Fibroblast of lung (primary cell): ENCODE results near the gene IL34. TPM values are rescaled to one million over a fixed set of nuclear protein-coding genes. Genes with fewer than 3 reads are reported as not detected.

Experiments
- DNase-seq, 2 donors: peaks; one replicate each; pipeline versions ENCODE4 v3.0.0 to v3.0.0-alpha.2; 2010; ENCODE audit warnings: low read depth in 2 of 2
- H2AFZ ChIP-seq: 2 replicates; pipeline ENCODE4 v1.5.1; 2012; ENCODE audit warnings: low read length, control low read depth, inconsistent platforms
- H3K27ac ChIP-seq: 2 replicates; pipeline ENCODE4 v1.5.1; 2011; ENCODE audit warnings: low read length, control low read depth; ENCODE audit not compliant: insufficient read depth
- H3K27me3 ChIP-seq: 2 replicates; pipeline ENCODE4 v1.5.1; 2011; ENCODE audit warnings: mild to moderate bottlenecking, low read length; ENCODE audit not compliant: control insufficient read depth, insufficient read depth
- H3K36me3 ChIP-seq: 2 replicates; pipeline ENCODE4 v1.5.1; 2011; ENCODE audit warnings: low read length; ENCODE audit not compliant: control insufficient read depth, insufficient read depth
- H3K4me1 ChIP-seq: 2 replicates; pipeline ENCODE4 v1.5.1; 2011; ENCODE audit warnings: low read length; ENCODE audit not compliant: control insufficient read depth, insufficient read depth; ENCODE audit errors: extremely low read depth
- H3K4me2 ChIP-seq: 2 replicates; pipeline ENCODE4 v1.5.1; 2011; ENCODE audit warnings: low read length, control low read depth; ENCODE audit not compliant: insufficient read depth; ENCODE audit errors: extremely low read depth
- H3K4me3 ChIP-seq, 4 experiments: fragments of 200-600 bp in 1 of 4; sonication (generic) in 1 of 4; replicated peaks in 1 of 4; 2 replicates each; pipeline ENCODE4 v1.5.1; 2011 to 2016; ENCODE audit warnings: low read length in 4 of 4, low read depth in 3 of 4, mild to moderate bottlenecking in 3 of 4, control low read depth in 2 of 4, inconsistent platforms in 1 of 4, mixed read lengths in 1 of 4; ENCODE audit not compliant: insufficient read depth in 1 of 4; ENCODE audit errors: control extremely low read depth in 1 of 4
- H3K79me2 ChIP-seq: 2 replicates; pipeline ENCODE4 v1.5.1; 2012; ENCODE audit warnings: mild to moderate bottlenecking, low read length, inconsistent platforms; ENCODE audit not compliant: control insufficient read depth, insufficient read depth
- H3K9ac ChIP-seq: 2 replicates; pipeline ENCODE4 v1.5.1; 2011; ENCODE audit warnings: mild to moderate bottlenecking, low read length, control low read depth; ENCODE audit not compliant: insufficient read depth
- H3K9me3 ChIP-seq: 2 replicates; pipeline ENCODE4 v1.5.1; 2012; ENCODE audit warnings: low read depth, low read length; ENCODE audit not compliant: control insufficient read depth, insufficient read depth
- H4K20me1 ChIP-seq: 2 replicates; pipeline ENCODE4 v1.5.1; 2011; ENCODE audit warnings: low read length; ENCODE audit not compliant: control insufficient read depth, insufficient read depth; ENCODE audit errors: extremely low read depth
- EZH2 ChIP-seq: IDR thresholded peaks from 2 replicates; pipeline ENCODE4 v1.5.1; 2012; ENCODE audit warnings: low read length, control low read depth, mild to moderate bottlenecking; ENCODE audit errors: missing control alignments
- polyA plus RNA-seq, 2 donors: library from polyadenylated mRNA; depleted of rRNA in 1 of 2; stranded (reverse) in 1 of 2; unstranded in 1 of 2; fragments of >200 nt; gene quantifications; 2 replicates each; pipeline ENCODE4 v1.2.1, GENCODE V29; 2011 to 2012; ENCODE audit warnings: missing spikeins in 1 of 2
- total RNA-seq: library from RNA; depleted of rRNA; stranded (reverse); fragments of >200 nt; gene quantifications from 2 replicates; pipeline ENCODE4 v1.2.1, GENCODE V29; 2014
- TF ChIP-seq, protein P1 (sequence below), 2 donors: IDR thresholded peaks in 1 of 2; conservative IDR thresholded peaks in 1 of 2; 1 replicate in 1 of 2; 2 replicates in 1 of 2; pipeline ENCODE4 v1.5.1; 2011 to 2012; ENCODE audit warnings: low read length in 2 of 2, control low read depth in 1 of 2, inconsistent platforms in 1 of 2, low read depth in 1 of 2, mild to moderate bottlenecking in 1 of 2

The IL34 gene
- total and polyA plus RNA-seq, 2 donors (not counting 1 experiment from before 2014, with no cell fraction given): 0.45 to 5.4 TPM

- TF ChIP-seq, protein P1, sequence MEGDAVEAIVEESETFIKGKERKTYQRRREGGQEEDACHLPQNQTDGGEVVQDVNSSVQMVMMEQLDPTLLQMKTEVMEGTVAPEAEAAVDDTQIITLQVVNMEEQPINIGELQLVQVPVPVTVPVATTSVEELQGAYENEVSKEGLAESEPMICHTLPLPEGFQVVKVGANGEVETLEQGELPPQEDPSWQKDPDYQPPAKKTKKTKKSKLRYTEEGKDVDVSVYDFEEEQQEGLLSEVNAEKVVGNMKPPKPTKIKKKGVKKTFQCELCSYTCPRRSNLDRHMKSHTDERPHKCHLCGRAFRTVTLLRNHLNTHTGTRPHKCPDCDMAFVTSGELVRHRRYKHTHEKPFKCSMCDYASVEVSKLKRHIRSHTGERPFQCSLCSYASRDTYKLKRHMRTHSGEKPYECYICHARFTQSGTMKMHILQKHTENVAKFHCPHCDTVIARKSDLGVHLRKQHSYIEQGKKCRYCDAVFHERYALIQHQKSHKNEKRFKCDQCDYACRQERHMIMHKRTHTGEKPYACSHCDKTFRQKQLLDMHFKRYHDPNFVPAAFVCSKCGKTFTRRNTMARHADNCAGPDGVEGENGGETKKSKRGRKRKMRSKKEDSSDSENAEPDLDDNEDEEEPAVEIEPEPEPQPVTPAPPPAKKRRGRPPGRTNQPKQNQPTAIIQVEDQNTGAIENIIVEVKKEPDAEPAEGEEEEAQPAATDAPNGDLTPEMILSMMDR (conservative IDR thresholded peaks at IDR 0.05 in 1 of 2, IDR thresholded peaks at IDR 0.05 in 1 of 2; ENCODE audit: low read depth in 1 of 2, low read length in 2 of 2): no peak
- TF ChIP-seq EZH2: no peak
- Histone ChIP-seq H3K27ac (peak overlapping the region; percentile 94), H3K27me3 (no peaks in the 10 kb centered on the region), H4K20me1 (no peaks in the 10 kb centered on the region), H2AFZ (no peak overlapping the region), H3K4me3 (peak overlapping the region; percentile 79 to 96 (median 86)), H3K4me1 (peaks cover 59% of the 10 kb centered on the region), H3K79me2 (peaks cover 55% of the 10 kb centered on the region), H3K4me2 (peak overlapping the region; percentile 96), H3K36me3 (peaks cover 14% of the 10 kb centered on the region), H3K9ac (peak overlapping the region; percentile 96), H3K9me3 (no peaks in the 10 kb centered on the region)
- no peak for DNase-seq
Measured at GRCh38 chr16:70685061-70685937, 38.9 kb downstream of the IL34 start.

DNA sequence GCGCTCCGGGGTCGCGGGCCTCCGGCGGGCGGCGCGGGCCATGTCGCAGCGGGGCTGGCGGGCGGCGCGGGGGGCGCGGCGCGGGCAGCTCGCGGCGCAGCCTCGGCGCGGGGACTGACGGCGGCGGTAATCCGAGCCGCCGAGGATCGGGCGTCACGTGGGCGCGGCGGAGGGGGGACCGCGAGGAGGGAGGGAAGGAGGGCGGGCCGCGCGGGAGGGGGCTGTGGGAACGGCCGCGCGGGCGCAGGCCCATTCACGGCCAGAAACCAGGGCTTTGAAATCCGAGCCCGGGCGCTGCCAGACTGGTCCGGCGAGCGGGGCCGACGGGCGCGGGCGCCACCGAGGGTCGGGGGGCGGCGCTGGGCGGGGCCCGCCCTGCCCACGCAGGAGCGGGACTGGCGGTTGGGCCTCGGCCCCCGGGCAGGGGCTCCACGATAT, 39.6 kb downstream of the IL34 start, which contains the start of gene MTSS2:
Gene MTSS2, minus strand, starts transcription at position 116 of the 438 bp plus-strand sequence. CDS start 262 bp downstream, outside the sequence.
- Histone ChIP-seq H3K27me3 (no peaks in the 10 kb centered on the region), H3K4me3 (peak within 1 kb of the TSS; percentile 79 to 96 (median 86)), H2AFZ (no peak within 1 kb of the TSS), H3K9ac (peak within 1 kb of the TSS; percentile 96), H3K4me2 (peak within 1 kb of the TSS; percentile 96), H3K9me3 (no peaks in the 10 kb centered on the region), H3K27ac (peak within 1 kb of the TSS; percentile 94), H3K79me2 (peaks cover 49% of the 10 kb centered on the region), H4K20me1 (no peaks in the 10 kb centered on the region), H3K4me1 (peaks cover 59% of the 10 kb centered on the region), H3K36me3 (peaks cover 11% of the 10 kb centered on the region)
- DNase-seq: peak; percentile 86 to 91
- TF ChIP-seq EZH2: no peak
- TF ChIP-seq, protein P1 (conservative IDR thresholded peaks at IDR 0.05 in 1 of 2, IDR thresholded peaks at IDR 0.05 in 1 of 2; ENCODE audit: low read depth in 1 of 2, low read length in 2 of 2): no peak

DNA sequence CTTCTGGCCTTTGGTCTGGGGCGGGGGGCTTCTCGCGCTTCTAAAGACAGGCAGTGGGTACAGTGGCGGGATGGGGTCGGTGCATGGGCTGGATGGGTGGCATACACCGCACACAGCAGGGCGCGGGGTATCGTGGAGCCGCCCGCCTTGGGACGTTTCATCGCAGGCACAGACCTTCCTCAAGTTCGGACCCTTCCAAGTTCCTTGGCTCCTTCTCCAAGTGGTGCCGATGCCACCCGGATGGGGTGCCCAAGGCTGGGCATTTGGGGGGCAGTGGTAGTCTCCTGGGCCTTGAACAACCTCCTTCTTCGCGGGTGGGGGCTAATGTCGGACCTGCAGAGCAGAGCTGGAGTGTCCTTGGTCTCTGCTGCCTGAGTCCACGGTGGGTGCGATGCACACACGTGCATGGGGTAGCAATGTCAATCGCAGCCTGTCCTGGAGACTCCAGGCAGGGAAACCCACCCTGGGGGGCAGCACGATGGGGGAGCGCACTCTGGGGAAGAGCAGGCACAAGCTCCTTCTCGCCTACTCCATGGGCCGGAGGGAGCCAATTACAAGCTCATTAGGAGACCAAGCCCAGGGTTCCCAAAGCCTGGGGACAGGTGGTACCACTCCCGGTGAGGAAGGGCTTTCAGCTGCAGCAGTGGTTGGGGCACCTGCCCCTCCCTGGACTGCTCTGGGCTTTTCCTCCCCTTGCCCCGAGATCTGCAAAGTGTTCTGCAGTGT, 40.2 kb downstream of the IL34 start:
- no peak for TF ChIP-seq EZH2
- TF ChIP-seq, protein P1 (conservative IDR thresholded peaks at IDR 0.05 in 1 of 2, IDR thresholded peaks at IDR 0.05 in 1 of 2; ENCODE audit: low read depth in 1 of 2, low read length in 2 of 2): no peak
- Histone ChIP-seq H4K20me1 (no peaks in the 10 kb centered on the region), H3K4me3 (peak overlapping the region; percentile 7 to 54 (median 16)), H3K9me3 (no peaks in the 10 kb centered on the region), H3K4me1 (peaks cover 60% of the 10 kb centered on the region), H3K9ac (peak overlapping the region; percentile 96), H2AFZ (no peak overlapping the region), H3K79me2 (peaks cover 43% of the 10 kb centered on the region), H3K27ac (peak overlapping the region; percentile 80), H3K4me2 (peak overlapping the region; percentile 61), H3K27me3 (no peaks in the 10 kb centered on the region), H3K36me3 (peaks cover 11% of the 10 kb centered on the region)
- no peak for DNase-seq
